ENCODE results near the gene GLB1L.

- TF ChIP-seq POLR2AphosphoS5 (IDR thresholded peaks at IDR 0.05) = no peak
- no peak for TF ChIP-seq CTCF (IDR thresholded peaks at IDR 0.05)
- no peak for TF ChIP-seq EP300 (IDR thresholded peaks at IDR 0.05)
These were observed 29.2 kb downstream of the GLB1L start for GRCh38 chr2:219215871-219216534.
